HEK293 (cell line): Measurements from ENCODE around the gene MADCAM1.
A peak's percentile ranks its signal among the peaks of the same experiment; 100 is the strongest.

Source experiments
- FEZF1 ChIP-seq: fragments of 450-650 bp; formaldehyde crosslinking; IDR thresholded peaks from 2 replicates; pipeline ENCODE4 v1.5.1; 2016; ENCODE audit warnings: missing biosample characterization, missing genetic modification characterization
- GLIS2 ChIP-seq: fragments of 450-650 bp; formaldehyde crosslinking; IDR thresholded peaks from 2 replicates; pipeline ENCODE4 v1.5.1; 2016; ENCODE audit warnings: missing biosample characterization, missing genetic modification characterization
- IKZF3 ChIP-seq: fragments of 450-650 bp; IDR thresholded peaks from 2 replicates; pipeline ENCODE4 v1.5.0; 2018; ENCODE audit warnings: missing biosample characterization, mild to moderate bottlenecking, missing genetic modification characterization, moderate library complexity
- KLF1 ChIP-seq: fragments of 450-650 bp; formaldehyde crosslinking; IDR thresholded peaks from 2 replicates; pipeline ENCODE4 v1.5.1; 2016; ENCODE audit warnings: missing biosample characterization, missing genetic modification characterization
- KLF16 ChIP-seq: fragments of 450-650 bp; formaldehyde crosslinking; IDR thresholded peaks from 2 replicates; pipeline ENCODE4 v1.5.1; 2017; ENCODE audit warnings: missing biosample characterization, missing genetic modification characterization
- MYNN ChIP-seq: fragments of 450-650 bp; formaldehyde crosslinking; IDR thresholded peaks from 2 replicates; pipeline ENCODE4 v1.5.1; 2016; ENCODE audit warnings: missing biosample characterization, missing genetic modification characterization, borderline replicate concordance
- OVOL3 ChIP-seq: fragments of 450-650 bp; formaldehyde crosslinking; IDR thresholded peaks from 2 replicates; pipeline ENCODE4 v1.5.1; 2016; ENCODE audit warnings: missing biosample characterization, missing genetic modification characterization
- PRDM6 ChIP-seq: fragments of 450-650 bp; formaldehyde crosslinking; IDR thresholded peaks from 2 replicates; pipeline ENCODE4 v1.5.1; 2017; ENCODE audit warnings: missing biosample characterization, missing genetic modification characterization
- RBAK ChIP-seq: fragments of 450-650 bp; formaldehyde crosslinking; IDR thresholded peaks from 2 replicates; pipeline ENCODE4 v1.5.1; 2016; ENCODE audit warnings: missing biosample characterization, missing genetic modification characterization
- WT1 ChIP-seq: fragments of 450-650 bp; formaldehyde crosslinking; IDR thresholded peaks from 2 replicates; pipeline ENCODE4 v1.5.1; 2016; ENCODE audit warnings: missing biosample characterization, missing genetic modification characterization
- ZBTB1 ChIP-seq: fragments of 450-650 bp; formaldehyde crosslinking; IDR thresholded peaks from 2 replicates; pipeline ENCODE4 v1.5.1; 2016; ENCODE audit warnings: missing biosample characterization, missing genetic modification characterization
- ZBTB7A ChIP-seq: fragments of 450-650 bp; formaldehyde crosslinking; IDR thresholded peaks from 2 replicates; pipeline ENCODE4 v1.5.1; 2016; ENCODE audit warnings: low read depth, missing biosample characterization, missing genetic modification characterization
- ZIC2 ChIP-seq: fragments of 450-650 bp; formaldehyde crosslinking; IDR thresholded peaks from 2 replicates; pipeline ENCODE4 v1.5.1; 2016; ENCODE audit warnings: missing biosample characterization, missing genetic modification characterization
- ZNF138 ChIP-seq: fragments of 450-650 bp; formaldehyde crosslinking; IDR thresholded peaks from 2 replicates; pipeline ENCODE4 v1.5.1; 2016; ENCODE audit warnings: missing biosample characterization, missing genetic modification characterization, borderline replicate concordance
- ZNF140 ChIP-seq: fragments of 450-650 bp; formaldehyde crosslinking; IDR thresholded peaks from 2 replicates; pipeline ENCODE4 v1.5.1; 2016; ENCODE audit warnings: missing biosample characterization, missing genetic modification characterization
- ZNF2 ChIP-seq: fragments of 450-650 bp; formaldehyde crosslinking; IDR thresholded peaks from 2 replicates; pipeline ENCODE4 v1.5.1; 2016; ENCODE audit warnings: missing biosample characterization, missing genetic modification characterization
- ZNF214 ChIP-seq: fragments of 450-650 bp; formaldehyde crosslinking; IDR thresholded peaks from 2 replicates; pipeline ENCODE4 v1.5.1; 2017; ENCODE audit warnings: missing biosample characterization, mild to moderate bottlenecking, missing genetic modification characterization, borderline replicate concordance
- ZNF335 ChIP-seq: fragments of 450-650 bp; formaldehyde crosslinking; conservative IDR thresholded peaks from 2 replicates; pipeline ENCODE4 v1.5.1; 2016; ENCODE audit warnings: missing biosample characterization, missing genetic modification characterization
- ZNF37A ChIP-seq: fragments of 450-650 bp; IDR thresholded peaks from 2 replicates; pipeline ENCODE4 v1.5.1; 2018; ENCODE audit warnings: missing biosample characterization, missing genetic modification characterization
- ZNF391 ChIP-seq: fragments of 450-650 bp; formaldehyde crosslinking; IDR thresholded peaks from 2 replicates; pipeline ENCODE4 v1.5.1; 2016; ENCODE audit warnings: low read depth, missing biosample characterization, missing genetic modification characterization, borderline replicate concordance
- ZNF394 ChIP-seq: fragments of 450-650 bp; formaldehyde crosslinking; IDR thresholded peaks from 2 replicates; pipeline ENCODE4 v1.5.1; 2016; ENCODE audit warnings: missing biosample characterization, missing genetic modification characterization, mild to moderate bottlenecking, moderate library complexity, borderline replicate concordance
- ZNF529 ChIP-seq: fragments of 450-650 bp; formaldehyde crosslinking; IDR thresholded peaks from 2 replicates; pipeline ENCODE4 v1.5.1; 2017; ENCODE audit warnings: missing genetic modification characterization, missing biosample characterization; ENCODE audit not compliant: insufficient replicate concordance
- ZNF530 ChIP-seq: fragments of 450-650 bp; formaldehyde crosslinking; IDR thresholded peaks from 2 replicates; pipeline ENCODE4 v1.5.1; 2016; ENCODE audit warnings: low read depth, missing biosample characterization, missing genetic modification characterization
- ZNF558 ChIP-seq: fragments of 450-650 bp; formaldehyde crosslinking; IDR thresholded peaks from 2 replicates; pipeline ENCODE4 v1.5.1; 2016; ENCODE audit warnings: missing biosample characterization, missing genetic modification characterization
- ZNF624 ChIP-seq: fragments of 450-650 bp; formaldehyde crosslinking; IDR thresholded peaks from 2 replicates; pipeline ENCODE4 v1.5.1; 2017; ENCODE audit warnings: missing biosample characterization, missing genetic modification characterization
- ZNF670 ChIP-seq: fragments of 450-650 bp; formaldehyde crosslinking; IDR thresholded peaks from 2 replicates; pipeline ENCODE4 v1.5.1; 2016; ENCODE audit warnings: missing biosample characterization, missing genetic modification characterization, low read depth
- ZNF792 ChIP-seq: fragments of 450-650 bp; formaldehyde crosslinking; IDR thresholded peaks from 2 replicates; pipeline ENCODE4 v1.5.1; 2016; ENCODE audit warnings: missing biosample characterization, missing genetic modification characterization
- ZSCAN18 ChIP-seq: fragments of 450-650 bp; formaldehyde crosslinking; IDR thresholded peaks from 2 replicates; pipeline ENCODE4 v1.5.1; 2016; ENCODE audit warnings: missing biosample characterization, missing genetic modification characterization
- TF ChIP-seq, protein P1 (sequence below): fragments of 450-650 bp; formaldehyde crosslinking; IDR thresholded peaks from 2 replicates; pipeline ENCODE4 v1.5.1; 2016; ENCODE audit warnings: missing biosample characterization, missing genetic modification characterization
- TF ChIP-seq, protein P2 (sequence below): fragments of 450-650 bp; formaldehyde crosslinking; IDR thresholded peaks from 2 replicates; pipeline ENCODE4 v1.5.1; 2016; ENCODE audit warnings: missing biosample characterization, missing genetic modification characterization
- TF ChIP-seq, protein P3 (sequence below): fragments of 450-650 bp; formaldehyde crosslinking; IDR thresholded peaks from 2 replicates; pipeline ENCODE4 v1.5.1; 2016; ENCODE audit warnings: missing biosample characterization, missing genetic modification characterization

The MADCAM1 gene

GRCh38 chr19:511101-511851, 15.0 kb downstream of the MADCAM1 start (continued):
- TF ChIP-seq PRDM6 (tag by site-specific recombination) (no peak), ZNF558 (no peak), ZNF2 (peak; percentile 43; the same call in 1 of the 2 replicates), ZNF214 (tag by site-specific recombination) (no peak), RBAK (tag by site-specific recombination) (no peak), ZNF140 (no peak), ZNF670 (tag by site-specific recombination) (no peak), ZNF624 (tag by site-specific recombination) (no peak), ZBTB7A (tag by site-specific recombination) (no peak), ZNF391 (no peak), ZNF530 (tag by site-specific recombination) (no peak), GLIS2 (tag by site-specific recombination) (no peak; the same call in 1 of the 2 replicates), FEZF1 (tag by site-specific recombination) (peak; percentile 60), IKZF3 (tag by site-specific recombination) (peak; percentile 66), ZNF138 (no peak), KLF1 (peak; percentile 92), KLF16 (no peak), OVOL3 (tag by site-specific recombination) (no peak), WT1 (tag by site-specific recombination) (peak; percentile 82), ZNF37A (tag by site-specific recombination) (no peak), MYNN (no peak), ZNF335 (tag by site-specific recombination) (0 out of 2 replicates have a peak, but pooled peaks have one; percentile 9), ZIC2 (tag by site-specific recombination) (peak; percentile 97), ZBTB1 (tag by site-specific recombination) (no peak), ZNF529 (tag by site-specific recombination) (no peak), ZNF792 (tag by site-specific recombination) (no peak), ZNF394 (tag by site-specific recombination) (peak; percentile 30; the same call in 1 of the 2 replicates), ZSCAN18 (tag by site-specific recombination) (no peak)
- TF ChIP-seq, protein P1, sequence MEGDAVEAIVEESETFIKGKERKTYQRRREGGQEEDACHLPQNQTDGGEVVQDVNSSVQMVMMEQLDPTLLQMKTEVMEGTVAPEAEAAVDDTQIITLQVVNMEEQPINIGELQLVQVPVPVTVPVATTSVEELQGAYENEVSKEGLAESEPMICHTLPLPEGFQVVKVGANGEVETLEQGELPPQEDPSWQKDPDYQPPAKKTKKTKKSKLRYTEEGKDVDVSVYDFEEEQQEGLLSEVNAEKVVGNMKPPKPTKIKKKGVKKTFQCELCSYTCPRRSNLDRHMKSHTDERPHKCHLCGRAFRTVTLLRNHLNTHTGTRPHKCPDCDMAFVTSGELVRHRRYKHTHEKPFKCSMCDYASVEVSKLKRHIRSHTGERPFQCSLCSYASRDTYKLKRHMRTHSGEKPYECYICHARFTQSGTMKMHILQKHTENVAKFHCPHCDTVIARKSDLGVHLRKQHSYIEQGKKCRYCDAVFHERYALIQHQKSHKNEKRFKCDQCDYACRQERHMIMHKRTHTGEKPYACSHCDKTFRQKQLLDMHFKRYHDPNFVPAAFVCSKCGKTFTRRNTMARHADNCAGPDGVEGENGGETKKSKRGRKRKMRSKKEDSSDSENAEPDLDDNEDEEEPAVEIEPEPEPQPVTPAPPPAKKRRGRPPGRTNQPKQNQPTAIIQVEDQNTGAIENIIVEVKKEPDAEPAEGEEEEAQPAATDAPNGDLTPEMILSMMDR, result no peak
- TF ChIP-seq, protein P2, sequence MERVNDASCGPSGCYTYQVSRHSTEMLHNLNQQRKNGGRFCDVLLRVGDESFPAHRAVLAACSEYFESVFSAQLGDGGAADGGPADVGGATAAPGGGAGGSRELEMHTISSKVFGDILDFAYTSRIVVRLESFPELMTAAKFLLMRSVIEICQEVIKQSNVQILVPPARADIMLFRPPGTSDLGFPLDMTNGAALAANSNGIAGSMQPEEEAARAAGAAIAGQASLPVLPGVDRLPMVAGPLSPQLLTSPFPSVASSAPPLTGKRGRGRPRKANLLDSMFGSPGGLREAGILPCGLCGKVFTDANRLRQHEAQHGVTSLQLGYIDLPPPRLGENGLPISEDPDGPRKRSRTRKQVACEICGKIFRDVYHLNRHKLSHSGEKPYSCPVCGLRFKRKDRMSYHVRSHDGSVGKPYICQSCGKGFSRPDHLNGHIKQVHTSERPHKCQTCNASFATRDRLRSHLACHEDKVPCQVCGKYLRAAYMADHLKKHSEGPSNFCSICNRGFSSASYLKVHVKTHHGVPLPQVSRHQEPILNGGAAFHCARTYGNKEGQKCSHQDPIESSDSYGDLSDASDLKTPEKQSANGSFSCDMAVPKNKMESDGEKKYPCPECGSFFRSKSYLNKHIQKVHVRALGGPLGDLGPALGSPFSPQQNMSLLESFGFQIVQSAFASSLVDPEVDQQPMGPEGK, result peak; percentile 73
- TF ChIP-seq, protein P3, sequence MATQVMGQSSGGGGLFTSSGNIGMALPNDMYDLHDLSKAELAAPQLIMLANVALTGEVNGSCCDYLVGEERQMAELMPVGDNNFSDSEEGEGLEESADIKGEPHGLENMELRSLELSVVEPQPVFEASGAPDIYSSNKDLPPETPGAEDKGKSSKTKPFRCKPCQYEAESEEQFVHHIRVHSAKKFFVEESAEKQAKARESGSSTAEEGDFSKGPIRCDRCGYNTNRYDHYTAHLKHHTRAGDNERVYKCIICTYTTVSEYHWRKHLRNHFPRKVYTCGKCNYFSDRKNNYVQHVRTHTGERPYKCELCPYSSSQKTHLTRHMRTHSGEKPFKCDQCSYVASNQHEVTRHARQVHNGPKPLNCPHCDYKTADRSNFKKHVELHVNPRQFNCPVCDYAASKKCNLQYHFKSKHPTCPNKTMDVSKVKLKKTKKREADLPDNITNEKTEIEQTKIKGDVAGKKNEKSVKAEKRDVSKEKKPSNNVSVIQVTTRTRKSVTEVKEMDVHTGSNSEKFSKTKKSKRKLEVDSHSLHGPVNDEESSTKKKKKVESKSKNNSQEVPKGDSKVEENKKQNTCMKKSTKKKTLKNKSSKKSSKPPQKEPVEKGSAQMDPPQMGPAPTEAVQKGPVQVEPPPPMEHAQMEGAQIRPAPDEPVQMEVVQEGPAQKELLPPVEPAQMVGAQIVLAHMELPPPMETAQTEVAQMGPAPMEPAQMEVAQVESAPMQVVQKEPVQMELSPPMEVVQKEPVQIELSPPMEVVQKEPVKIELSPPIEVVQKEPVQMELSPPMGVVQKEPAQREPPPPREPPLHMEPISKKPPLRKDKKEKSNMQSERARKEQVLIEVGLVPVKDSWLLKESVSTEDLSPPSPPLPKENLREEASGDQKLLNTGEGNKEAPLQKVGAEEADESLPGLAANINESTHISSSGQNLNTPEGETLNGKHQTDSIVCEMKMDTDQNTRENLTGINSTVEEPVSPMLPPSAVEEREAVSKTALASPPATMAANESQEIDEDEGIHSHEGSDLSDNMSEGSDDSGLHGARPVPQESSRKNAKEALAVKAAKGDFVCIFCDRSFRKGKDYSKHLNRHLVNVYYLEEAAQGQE, result no peak
